ENCODE results near the gene NEO1. TPM values are rescaled to one million over a fixed set of nuclear protein-coding genes. Genes with fewer than 3 reads are reported as not detected.

The NEO1 gene
- total RNA-seq, 1 experiment from 2014 or later, result 7.3 TPM

- peak; percentile 89 for DNase-seq (ENCODE audit: low spot score)
These were observed 26.5 kb downstream of the NEO1 start for GRCh38 chr15:73078722-73079121.

GRCh38 chr15:73079565-73079964 is 27.3 kb downstream of the NEO1 start:
- DNase-seq (ENCODE audit: low spot score), result no peak

GRCh38 chr15:73081321-73081958 is 29.2 kb downstream of the NEO1 start:
- DNase-seq (ENCODE audit: low spot score), result peak; percentile 44

DNA sequence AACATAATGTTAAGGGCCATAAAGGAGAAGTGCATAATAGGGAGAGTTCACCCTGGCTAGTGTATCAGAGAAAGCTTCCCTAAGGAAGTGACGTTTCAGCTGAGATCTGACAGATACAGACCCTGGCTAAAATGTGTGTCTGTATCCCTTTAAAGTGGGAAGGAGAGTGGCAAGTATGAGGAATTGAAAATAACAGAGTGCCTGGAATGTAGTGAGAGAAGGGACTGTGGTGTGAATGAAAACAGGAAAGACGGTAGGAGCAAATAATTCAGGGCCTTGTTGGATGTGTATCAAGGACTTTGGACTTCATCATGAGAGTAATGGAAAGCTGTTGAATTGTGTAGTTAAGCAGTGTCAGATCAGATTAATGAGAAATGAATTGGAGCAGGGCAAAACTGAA is 30.5 kb downstream of the NEO1 start:
- DNase-seq (ENCODE audit: low spot score), result no peak

- DNase-seq (ENCODE audit: low spot score), result no peak
These were observed 34.8 kb downstream of the NEO1 start for GRCh38 chr15:73087098-73087497.

- DNase-seq (ENCODE audit: low spot score), result no peak
These were observed 52.8 kb downstream of the NEO1 start for GRCh38 chr15:73105064-73105463.

GRCh38 chr15:73108676-73109075 is 56.4 kb downstream of the NEO1 start:
- DNase-seq (ENCODE audit: low spot score), result no peak

DNA sequence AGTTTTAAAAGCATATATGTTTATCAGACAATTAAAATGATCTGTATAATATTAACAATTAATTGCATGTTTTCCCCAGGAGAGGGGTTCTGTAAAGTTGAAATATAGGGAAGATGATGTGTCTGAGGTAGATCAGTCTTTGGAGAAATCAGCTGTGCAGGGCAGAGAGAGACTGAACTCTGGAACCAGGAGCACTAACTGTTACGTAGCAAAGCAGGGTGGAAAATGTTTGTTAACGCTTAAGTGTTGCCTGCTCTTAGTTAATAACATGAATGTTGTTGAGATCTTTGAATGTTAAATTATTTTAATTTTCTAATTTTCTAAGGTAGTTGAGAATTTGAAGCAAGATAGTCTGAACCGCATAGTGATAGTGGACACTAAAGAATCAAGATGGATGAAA is 57.5 kb downstream of the NEO1 start:
- DNase-seq (ENCODE audit: low spot score), result no peak

GRCh38 chr15:73110201-73110600 is 57.9 kb downstream of the NEO1 start:
- no peak for DNase-seq (ENCODE audit: low spot score)

DNA sequence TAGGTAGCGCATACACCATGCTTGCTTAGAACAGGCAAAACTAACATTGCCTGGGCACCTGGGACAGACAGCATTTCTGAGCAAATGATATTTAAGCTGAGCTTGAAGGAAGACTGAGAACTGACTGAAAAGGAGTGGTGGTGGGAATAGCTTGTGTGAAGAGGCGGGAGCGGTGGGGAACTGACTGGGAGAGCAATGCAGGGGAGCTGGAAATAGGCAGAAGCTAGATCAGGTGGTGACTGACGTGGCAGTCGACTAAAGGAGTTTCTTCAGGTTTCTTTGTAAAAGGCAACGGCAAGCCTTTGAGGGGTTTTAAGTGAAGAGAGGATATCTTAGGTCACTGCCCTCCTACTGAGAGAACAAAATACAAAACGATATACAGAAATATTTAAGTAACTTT is 61.8 kb downstream of the NEO1 start:
- DNase-seq (ENCODE audit: low spot score), result no peak

DNA sequence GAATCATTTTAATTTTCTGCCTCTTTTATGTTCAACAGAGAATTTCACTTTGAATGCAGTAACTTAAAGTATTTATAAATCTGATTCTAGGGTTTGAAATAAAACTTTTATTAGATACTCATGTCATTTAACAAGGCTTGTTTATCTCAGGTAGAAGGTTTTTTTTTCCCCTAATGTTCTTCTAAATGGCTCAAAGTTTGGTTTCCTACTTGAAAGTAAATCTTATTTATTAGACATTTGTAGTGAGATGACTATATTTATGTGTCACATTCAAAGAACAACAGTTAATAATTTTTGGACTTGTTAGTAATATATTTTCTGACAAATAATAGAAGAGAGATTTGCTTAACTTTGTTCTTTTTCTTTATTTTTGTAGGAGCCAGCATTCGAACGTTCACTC is 63.9 kb downstream of the NEO1 start:
- DNase-seq (ENCODE audit: low spot score), result no peak

DNA sequence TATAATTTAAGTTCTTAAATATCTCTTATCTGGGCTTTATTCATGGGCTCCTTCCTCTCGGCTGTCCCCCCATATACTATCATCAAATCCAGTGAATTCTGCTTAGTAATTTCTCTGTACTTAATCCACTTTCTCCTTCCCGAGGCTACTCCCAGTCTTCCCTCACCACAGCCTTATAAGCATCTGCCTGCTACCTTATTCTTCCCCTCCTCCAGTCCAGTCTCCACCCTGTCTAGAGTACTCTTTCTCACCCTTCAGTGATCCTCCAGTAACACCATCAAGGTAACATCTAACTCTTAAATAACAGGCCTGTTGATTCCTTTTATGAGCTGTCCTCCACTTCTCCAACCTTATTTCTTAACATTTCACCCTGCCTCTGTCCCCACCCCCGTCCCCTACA is 65.8 kb downstream of the NEO1 start:
- DNase-seq (ENCODE audit: low spot score), result no peak

GRCh38 chr15:73119478-73119877 is 67.2 kb downstream of the NEO1 start:
- no peak for DNase-seq (ENCODE audit: low spot score)

DNA sequence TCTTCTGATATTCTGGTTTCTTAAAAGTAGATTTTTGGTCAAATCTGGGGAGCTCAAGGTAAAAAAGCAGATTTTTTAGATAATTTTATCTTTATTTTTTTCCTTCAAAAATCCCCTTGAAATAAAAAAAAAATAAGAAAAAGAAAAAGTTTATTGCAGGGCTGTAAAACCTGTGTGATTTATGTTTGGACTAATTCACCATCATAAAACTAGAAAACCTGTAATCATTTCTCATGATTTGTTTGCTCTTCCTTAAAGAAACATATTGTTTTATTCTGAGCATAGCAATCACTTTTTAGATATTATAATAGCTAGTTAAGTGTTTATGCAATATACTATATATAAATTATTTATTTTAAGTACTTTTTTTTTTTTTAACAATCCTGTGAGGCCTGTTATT is 68.0 kb downstream of the NEO1 start:
- no peak for DNase-seq (ENCODE audit: low spot score)

GRCh38 chr15:73125219-73125618 is 73.0 kb downstream of the NEO1 start:
- no peak for DNase-seq (ENCODE audit: low spot score)

GRCh38 chr15:73127302-73127936 is 75.2 kb downstream of the NEO1 start:
- DNase-seq (ENCODE audit: low spot score), result peak; percentile 14

- no peak for DNase-seq (ENCODE audit: low spot score)
These were observed 78.6 kb downstream of the NEO1 start for GRCh38 chr15:73130830-73131229.

- DNase-seq (ENCODE audit: low spot score), result no peak
These were observed 81.9 kb downstream of the NEO1 start for GRCh38 chr15:73134196-73134595.

GRCh38 chr15:73139041-73139743 is 86.9 kb downstream of the NEO1 start:
- no peak for DNase-seq (ENCODE audit: low spot score)

- DNase-seq (ENCODE audit: low spot score), result no peak
These were observed 87.7 kb downstream of the NEO1 start for GRCh38 chr15:73139744-73140553.

- DNase-seq (ENCODE audit: low spot score), result no peak
These were observed 89.1 kb downstream of the NEO1 start for GRCh38 chr15:73141216-73141900.
